Effector memory CD4-positive, alpha-beta T cell (primary cell): Measurements from ENCODE around the gene TMEM185A.
"Not testable (repeated sequence)": the region's sequence is repeated elsewhere in the genome, so short reads cannot be mapped to it uniquely, and the experiment has no call there.

Experiments
- DNase-seq, 3 donors: peaks; one replicate each; pipeline ENCODE4 v3.0.0-alpha.2; 2020
- H3K27ac ChIP-seq: 2 replicates; pipeline ENCODE4 v1.7.0; 2013; ENCODE audit warnings: mild to moderate bottlenecking, low read length, moderate library complexity; ENCODE audit not compliant: insufficient read depth, poor library complexity, severe bottlenecking
- H3K27me3 ChIP-seq: replicated peaks from 2 replicates; pipeline ENCODE4 v1.7.0; 2013; ENCODE audit warnings: mild to moderate bottlenecking, low read length; ENCODE audit not compliant: insufficient read depth, control insufficient read depth, poor library complexity, severe bottlenecking
- H3K36me3 ChIP-seq: 2 replicates; pipeline ENCODE4 v1.7.0; 2013; ENCODE audit warnings: mild to moderate bottlenecking, low read length, moderate library complexity; ENCODE audit not compliant: control insufficient read depth, insufficient read depth
- H3K4me1 ChIP-seq: 2 replicates; pipeline ENCODE4 v1.7.0; 2013; ENCODE audit warnings: low read length, mild to moderate bottlenecking; ENCODE audit not compliant: control insufficient read depth, insufficient read depth, poor library complexity, severe bottlenecking
- H3K4me3 ChIP-seq: 2 replicates; pipeline ENCODE4 v1.7.0; 2013; ENCODE audit warnings: low read length, low read depth, mild to moderate bottlenecking; ENCODE audit not compliant: insufficient read depth, poor library complexity, severe bottlenecking
- H3K9me3 ChIP-seq: 2 replicates; pipeline ENCODE4 v1.7.0; 2013; ENCODE audit warnings: mild to moderate bottlenecking, low read length, moderate library complexity; ENCODE audit not compliant: control insufficient read depth

The TMEM185A gene

DNA sequence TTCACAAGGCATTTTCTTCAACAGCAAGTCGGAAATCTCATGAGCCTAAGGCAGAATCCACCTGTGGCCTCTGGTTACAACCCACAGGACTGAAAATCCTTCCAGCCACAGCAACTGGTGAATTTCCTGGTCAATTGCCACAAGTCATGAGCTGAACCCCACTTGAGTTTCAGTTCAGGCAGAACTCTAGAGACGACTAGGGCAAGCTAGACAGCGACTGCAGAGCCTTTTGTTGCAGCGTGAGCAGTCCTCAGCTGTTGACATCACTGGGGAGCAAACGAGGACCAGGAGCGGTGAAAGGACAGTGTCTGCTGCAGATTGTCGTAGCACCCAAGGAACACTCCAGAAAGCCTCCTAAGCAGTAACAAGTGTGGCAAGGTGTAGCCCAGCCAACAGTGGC, 35.6 kb downstream of the TMEM185A start:
- H3K27ac ChIP-seq, H3K36me3 ChIP-seq, H3K27me3 ChIP-seq, H3K4me3 ChIP-seq, DNase-seq, H3K9me3 ChIP-seq, H3K4me1 ChIP-seq: not testable (repeated sequence)

DNA sequence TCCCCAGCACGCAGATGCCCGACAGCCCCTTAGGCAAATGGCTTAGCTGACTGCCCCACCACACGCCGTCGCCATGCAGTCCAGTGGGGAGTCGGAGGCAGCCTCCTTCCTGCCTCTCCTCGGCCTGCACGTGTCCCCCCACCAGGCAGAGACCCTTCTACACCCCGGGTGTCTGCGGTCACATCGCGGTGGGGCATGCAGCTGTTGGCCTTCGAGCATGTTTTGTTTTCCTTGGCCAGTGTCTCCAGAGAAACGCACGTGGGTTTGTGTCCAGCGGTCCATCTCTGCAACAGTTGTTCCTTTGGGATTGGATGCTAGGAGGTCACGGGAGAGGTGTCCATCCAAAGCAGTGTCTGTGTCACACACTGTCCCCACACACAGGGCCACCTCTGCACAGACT, 36.4 kb downstream of the TMEM185A start, which contains the start of gene HSFX2:
HSFX2 (minus strand) TSS at position 101 of the 400 bp plus-strand sequence. CDS start 614 bp downstream, outside the sequence.
- not testable (repeated sequence) for H3K4me3 ChIP-seq, H3K4me1 ChIP-seq, H3K27ac ChIP-seq, DNase-seq, H3K36me3 ChIP-seq, H3K9me3 ChIP-seq, H3K27me3 ChIP-seq

- not testable (repeated sequence) for H3K4me3 ChIP-seq, DNase-seq, H3K9me3 ChIP-seq, H3K36me3 ChIP-seq, H3K27me3 ChIP-seq, H3K27ac ChIP-seq, H3K4me1 ChIP-seq
These were observed 40.6 kb downstream of the TMEM185A start for GRCh38 chrX:149590993-149591392.

DNA sequence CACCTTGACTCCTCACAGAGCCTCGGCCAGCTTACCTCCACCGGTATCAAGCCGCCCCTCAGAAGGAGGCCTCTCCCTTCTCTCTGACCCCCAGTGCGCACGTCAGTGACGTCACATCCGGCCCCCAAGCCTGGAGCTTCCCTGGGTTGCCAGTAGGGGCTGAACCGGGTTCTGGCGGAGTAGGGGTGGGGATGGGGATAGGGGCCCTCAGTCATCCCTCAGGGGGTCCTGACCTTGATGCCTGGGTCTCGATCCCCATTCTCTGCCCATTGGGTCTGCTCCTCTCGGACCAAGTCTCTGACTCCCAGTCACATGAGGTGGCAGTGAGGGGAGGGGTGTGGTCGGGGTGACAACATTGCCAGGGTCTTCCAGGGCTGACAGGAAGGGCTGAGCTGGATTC, 44.2 kb downstream of the TMEM185A start, which contains the start of gene MAGEA9B:
MAGEA9B (minus strand) TSS at position 101 of the 400 bp plus-strand sequence. CDS start 4,280 bp downstream, outside the sequence.
- not testable (repeated sequence) for H3K4me3 ChIP-seq, H3K4me1 ChIP-seq, H3K27me3 ChIP-seq, H3K36me3 ChIP-seq, H3K9me3 ChIP-seq, H3K27ac ChIP-seq, DNase-seq

GRCh38 chrX:149585631-149586030, 46.0 kb downstream of the TMEM185A start:
- not testable (repeated sequence) for DNase-seq, H3K27ac ChIP-seq, H3K4me1 ChIP-seq, H3K27me3 ChIP-seq, H3K9me3 ChIP-seq, H3K4me3 ChIP-seq, H3K36me3 ChIP-seq

GRCh38 chrX:149573456-149573855, 58.1 kb downstream of the TMEM185A start:
- not testable (repeated sequence) for H3K4me1 ChIP-seq

DNA sequence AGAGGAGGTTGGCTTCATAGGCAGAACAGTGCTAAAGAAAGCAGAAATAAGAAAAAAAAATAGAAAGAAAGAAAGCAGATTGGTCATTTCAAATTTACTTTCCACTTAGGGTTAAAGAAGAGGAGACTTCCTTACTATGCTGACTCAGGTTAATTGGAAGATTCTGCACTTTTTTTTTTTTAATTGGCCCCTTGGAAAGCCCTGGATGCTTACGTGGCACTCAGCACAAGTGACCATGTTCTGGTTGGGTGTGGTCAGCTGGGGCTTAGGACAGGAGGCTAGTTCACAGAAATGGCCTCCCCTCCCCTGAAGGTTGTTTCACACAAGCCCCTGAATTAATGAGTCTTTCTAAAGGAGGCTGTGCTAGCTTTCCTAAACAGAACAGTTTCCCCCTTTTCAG, 58.8 kb downstream of the TMEM185A start:
- Histone ChIP-seq H3K9me3 (no peaks in the 10 kb centered on the region), H3K27me3 (no peaks in the 10 kb centered on the region), H3K4me3 (no peak overlapping the region), H3K36me3 (no peaks in the 10 kb centered on the region), H3K27ac (no peak overlapping the region), H3K4me1 (no peaks in the 10 kb centered on the region)
- no peak for DNase-seq

More at GRCh38 chrX:149573456-149573855, 58.1 kb downstream of the TMEM185A start:
- not testable (repeated sequence) for H3K27ac ChIP-seq, H3K4me3 ChIP-seq, DNase-seq, H3K27me3 ChIP-seq, H3K9me3 ChIP-seq, H3K36me3 ChIP-seq

DNA sequence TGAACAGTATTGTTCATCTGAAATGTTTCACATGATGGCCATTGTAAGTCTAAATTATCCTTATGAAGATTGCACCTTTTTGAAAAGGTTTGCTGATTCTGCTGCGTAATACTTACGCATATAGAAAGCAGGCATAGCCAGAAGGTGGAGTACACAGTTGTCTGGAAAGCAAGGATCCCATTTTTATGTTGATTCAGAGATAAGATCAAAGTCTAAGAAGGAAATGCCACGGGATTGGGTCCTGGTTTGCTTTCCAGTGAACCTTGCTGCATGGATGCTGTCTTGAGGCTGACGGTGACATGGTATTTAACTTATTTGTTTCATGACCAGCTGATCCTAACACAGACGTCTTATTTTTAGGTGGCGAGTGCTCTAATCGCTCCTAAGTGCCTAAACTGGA, 59.8 kb downstream of the TMEM185A start:
- Histone ChIP-seq H3K4me1 (no peaks in the 10 kb centered on the region), H3K4me3 (no peak overlapping the region), H3K27me3 (no peaks in the 10 kb centered on the region), H3K27ac (no peak overlapping the region), H3K36me3 (no peaks in the 10 kb centered on the region), H3K9me3 (no peaks in the 10 kb centered on the region)
- no peak for DNase-seq

DNA sequence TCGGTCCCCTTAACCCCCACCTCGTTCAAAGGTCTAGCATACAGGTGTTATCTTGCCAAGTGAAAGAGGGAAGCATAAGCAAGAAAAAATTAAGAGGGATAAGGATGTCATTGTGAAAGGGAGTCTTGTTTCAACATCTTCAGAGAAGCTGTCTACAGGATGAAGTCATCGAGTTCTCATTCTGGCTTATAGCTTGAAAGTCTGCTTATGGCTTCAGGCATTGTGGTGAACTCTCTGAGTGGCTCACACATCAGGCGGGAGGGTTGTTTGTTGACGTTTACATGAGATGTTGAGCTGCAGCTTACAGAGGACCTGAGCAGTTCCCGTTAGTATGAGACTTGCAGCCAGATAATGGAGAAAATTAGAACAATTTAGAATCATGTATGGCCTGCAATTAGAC, 60.9 kb downstream of the TMEM185A start:
- DNase-seq, result no peak
- no peak overlapping the region for H3K27ac ChIP-seq
- no peak overlapping the region for H3K4me3 ChIP-seq
- H3K4me1 ChIP-seq, result no peaks in the 10 kb centered on the region
- no peaks in the 10 kb centered on the region for H3K36me3 ChIP-seq
- H3K27me3 ChIP-seq, result no peaks in the 10 kb centered on the region
- no peaks in the 10 kb centered on the region for H3K9me3 ChIP-seq

DNA sequence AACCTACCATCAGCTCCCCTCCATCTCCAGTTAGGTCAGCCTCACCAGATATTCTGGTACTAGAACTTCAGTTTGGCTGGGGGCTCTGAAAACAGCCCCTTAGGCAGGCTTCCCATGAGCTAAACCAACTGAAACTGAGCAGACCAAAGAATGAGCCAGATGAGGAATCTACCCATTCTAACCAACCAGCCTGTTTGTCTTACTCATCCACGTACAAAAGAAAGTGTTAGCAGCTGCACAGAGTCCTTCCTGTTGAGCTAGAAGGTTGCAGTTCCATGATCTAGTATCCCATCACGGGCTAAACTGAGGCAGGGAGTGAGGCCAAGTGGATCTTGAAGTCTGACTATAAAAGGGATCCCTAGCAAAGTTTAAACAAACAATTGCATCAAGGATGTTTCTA, 61.8 kb downstream of the TMEM185A start:
- no peak for DNase-seq

More for the DNA sequence above, 61.8 kb downstream of the TMEM185A start:
- Histone ChIP-seq H3K27ac (no peak overlapping the region), H3K9me3 (no peaks in the 10 kb centered on the region), H3K36me3 (no peaks in the 10 kb centered on the region), H3K4me1 (no peaks in the 10 kb centered on the region), H3K4me3 (no peak overlapping the region), H3K27me3 (no peaks in the 10 kb centered on the region)
